HL-60 (cell line): ENCODE measurements around the gene DISP2.

Experiments used
- CTCF ChIP-seq: IDR thresholded peaks from one replicate; pipeline ENCODE4 v1.5.1; 2011; ENCODE audit warnings: low read length, control low read depth, inconsistent platforms; ENCODE audit not compliant: insufficient read depth
- GABPA ChIP-seq: IDR thresholded peaks from 2 replicates; pipeline ENCODE4 v1.6.1; 2012; ENCODE audit warnings: low read depth

GRCh38 chr15:40361640-40362039, 3.6 kb downstream of the DISP2 start:
- TF ChIP-seq CTCF (no peak), GABPA (no peak)
